ENCODE measurements around the gene BEAN1.

DNA sequence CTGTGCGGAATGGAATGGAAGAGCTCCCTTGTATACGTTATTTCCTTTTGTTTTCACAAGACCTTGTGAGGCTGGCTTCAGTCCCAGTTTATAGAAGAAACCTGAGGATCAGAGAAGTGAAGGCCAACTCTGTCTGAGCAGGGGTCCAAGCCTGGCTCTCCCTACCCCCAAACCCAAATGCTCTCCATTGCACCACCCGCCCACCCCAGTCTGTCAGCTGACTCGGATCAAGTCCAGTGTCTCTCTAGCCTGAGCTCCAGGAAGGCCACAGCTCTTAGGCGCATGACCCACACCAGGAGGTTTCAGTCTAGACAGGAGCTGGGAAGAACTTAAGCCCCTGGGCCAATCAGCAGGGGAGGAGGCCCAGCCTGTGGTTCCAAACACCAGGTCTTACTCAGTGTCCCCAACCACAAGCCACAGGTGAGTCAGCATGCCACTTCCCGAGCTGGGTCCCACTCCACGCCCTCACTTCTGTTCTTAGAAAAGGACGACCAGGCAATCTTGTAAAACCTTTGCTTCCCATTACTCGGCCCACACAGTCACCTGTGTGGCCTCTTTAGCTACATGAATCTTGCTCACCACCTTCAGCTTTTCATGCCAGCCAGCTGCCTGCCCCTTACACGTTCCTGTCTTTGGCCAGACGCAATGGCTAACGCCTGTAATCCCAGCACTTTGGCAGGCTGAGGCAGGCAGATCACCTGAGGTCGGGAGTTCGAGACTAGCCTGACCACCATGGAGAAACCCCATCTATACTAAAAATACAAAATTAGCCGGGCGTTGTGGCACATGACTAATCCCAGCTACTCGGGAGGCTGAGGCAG lies 95.1 kb downstream of the BEAN1 start:
- TF ChIP-seq, protein P1, sequence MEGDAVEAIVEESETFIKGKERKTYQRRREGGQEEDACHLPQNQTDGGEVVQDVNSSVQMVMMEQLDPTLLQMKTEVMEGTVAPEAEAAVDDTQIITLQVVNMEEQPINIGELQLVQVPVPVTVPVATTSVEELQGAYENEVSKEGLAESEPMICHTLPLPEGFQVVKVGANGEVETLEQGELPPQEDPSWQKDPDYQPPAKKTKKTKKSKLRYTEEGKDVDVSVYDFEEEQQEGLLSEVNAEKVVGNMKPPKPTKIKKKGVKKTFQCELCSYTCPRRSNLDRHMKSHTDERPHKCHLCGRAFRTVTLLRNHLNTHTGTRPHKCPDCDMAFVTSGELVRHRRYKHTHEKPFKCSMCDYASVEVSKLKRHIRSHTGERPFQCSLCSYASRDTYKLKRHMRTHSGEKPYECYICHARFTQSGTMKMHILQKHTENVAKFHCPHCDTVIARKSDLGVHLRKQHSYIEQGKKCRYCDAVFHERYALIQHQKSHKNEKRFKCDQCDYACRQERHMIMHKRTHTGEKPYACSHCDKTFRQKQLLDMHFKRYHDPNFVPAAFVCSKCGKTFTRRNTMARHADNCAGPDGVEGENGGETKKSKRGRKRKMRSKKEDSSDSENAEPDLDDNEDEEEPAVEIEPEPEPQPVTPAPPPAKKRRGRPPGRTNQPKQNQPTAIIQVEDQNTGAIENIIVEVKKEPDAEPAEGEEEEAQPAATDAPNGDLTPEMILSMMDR (conservative IDR thresholded peaks at IDR 0.05; ENCODE audit: low read depth in 2 of 2): no peak
- TF ChIP-seq EZH2 (IDR thresholded peaks at IDR 0.05; ENCODE audit: low read depth, unreplicated experiment): no peak
- no peak for TF ChIP-seq CREB1 (CRISPR knock-in tag; IDR thresholded peaks at IDR 0.05; ENCODE audit: low read depth)
- TF ChIP-seq EZH2phosphoT487 (IDR thresholded peaks at IDR 0.05; ENCODE audit: unreplicated experiment): no peak
- TF ChIP-seq, protein P2, sequence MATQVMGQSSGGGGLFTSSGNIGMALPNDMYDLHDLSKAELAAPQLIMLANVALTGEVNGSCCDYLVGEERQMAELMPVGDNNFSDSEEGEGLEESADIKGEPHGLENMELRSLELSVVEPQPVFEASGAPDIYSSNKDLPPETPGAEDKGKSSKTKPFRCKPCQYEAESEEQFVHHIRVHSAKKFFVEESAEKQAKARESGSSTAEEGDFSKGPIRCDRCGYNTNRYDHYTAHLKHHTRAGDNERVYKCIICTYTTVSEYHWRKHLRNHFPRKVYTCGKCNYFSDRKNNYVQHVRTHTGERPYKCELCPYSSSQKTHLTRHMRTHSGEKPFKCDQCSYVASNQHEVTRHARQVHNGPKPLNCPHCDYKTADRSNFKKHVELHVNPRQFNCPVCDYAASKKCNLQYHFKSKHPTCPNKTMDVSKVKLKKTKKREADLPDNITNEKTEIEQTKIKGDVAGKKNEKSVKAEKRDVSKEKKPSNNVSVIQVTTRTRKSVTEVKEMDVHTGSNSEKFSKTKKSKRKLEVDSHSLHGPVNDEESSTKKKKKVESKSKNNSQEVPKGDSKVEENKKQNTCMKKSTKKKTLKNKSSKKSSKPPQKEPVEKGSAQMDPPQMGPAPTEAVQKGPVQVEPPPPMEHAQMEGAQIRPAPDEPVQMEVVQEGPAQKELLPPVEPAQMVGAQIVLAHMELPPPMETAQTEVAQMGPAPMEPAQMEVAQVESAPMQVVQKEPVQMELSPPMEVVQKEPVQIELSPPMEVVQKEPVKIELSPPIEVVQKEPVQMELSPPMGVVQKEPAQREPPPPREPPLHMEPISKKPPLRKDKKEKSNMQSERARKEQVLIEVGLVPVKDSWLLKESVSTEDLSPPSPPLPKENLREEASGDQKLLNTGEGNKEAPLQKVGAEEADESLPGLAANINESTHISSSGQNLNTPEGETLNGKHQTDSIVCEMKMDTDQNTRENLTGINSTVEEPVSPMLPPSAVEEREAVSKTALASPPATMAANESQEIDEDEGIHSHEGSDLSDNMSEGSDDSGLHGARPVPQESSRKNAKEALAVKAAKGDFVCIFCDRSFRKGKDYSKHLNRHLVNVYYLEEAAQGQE (IDR thresholded peaks at IDR 0.05; ENCODE audit: unreplicated experiment): no peak
- TF ChIP-seq, protein P3, sequence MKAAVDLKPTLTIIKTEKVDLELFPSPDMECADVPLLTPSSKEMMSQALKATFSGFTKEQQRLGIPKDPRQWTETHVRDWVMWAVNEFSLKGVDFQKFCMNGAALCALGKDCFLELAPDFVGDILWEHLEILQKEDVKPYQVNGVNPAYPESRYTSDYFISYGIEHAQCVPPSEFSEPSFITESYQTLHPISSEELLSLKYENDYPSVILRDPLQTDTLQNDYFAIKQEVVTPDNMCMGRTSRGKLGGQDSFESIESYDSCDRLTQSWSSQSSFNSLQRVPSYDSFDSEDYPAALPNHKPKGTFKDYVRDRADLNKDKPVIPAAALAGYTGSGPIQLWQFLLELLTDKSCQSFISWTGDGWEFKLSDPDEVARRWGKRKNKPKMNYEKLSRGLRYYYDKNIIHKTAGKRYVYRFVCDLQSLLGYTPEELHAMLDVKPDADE (IDR thresholded peaks at IDR 0.05): no peak
- TF ChIP-seq ZNF114 (CRISPR knock-in tag; IDR thresholded peaks at IDR 0.05): no peak
- TF ChIP-seq JUNB (IDR thresholded peaks at IDR 0.05; ENCODE audit: unreplicated experiment): no peak
- TF ChIP-seq ZNF331 (CRISPR knock-in tag; IDR thresholded peaks at IDR 0.05; ENCODE audit: low read depth): no peak
- TF ChIP-seq POLR2AphosphoS5 (IDR thresholded peaks at IDR 0.05; ENCODE audit: low read depth): no peak

Measured in GM23338 (cell line).